ENCODE measurements around the gene GRIN1.

- TF ChIP-seq CTCF (conservative IDR thresholded peaks at IDR 0.05 in 1 of 2, IDR thresholded peaks at IDR 0.05 in 1 of 2; ENCODE audit: extremely low read depth in 1 of 2, insufficient read depth in 1 of 2, low read depth in 1 of 2, low read length in 2 of 2), result no peak
- TF ChIP-seq EZH2 (IDR thresholded peaks at IDR 0.05; ENCODE audit: borderline replicate concordance, low read length), result peak; percentile 28
These were observed 27.7 kb downstream of the GRIN1 start for GRCh38 chr9:137166380-137167229.

Measured in mammary epithelial cell (primary cell).